Stimulated activated CD4-positive, alpha-beta T cell treated with anti-CD3 and anti-CD28 coated beads, Interleukin-12 subunit alpha, Interleukin-12 subunit beta, amount 100 ng/mL, for 48 hours (primary cell): ENCODE results near the gene BMP6.

Experiments
- DNase-seq, 3 donors: peaks; one replicate each; pipeline ENCODE4 v3.0.0-alpha.2; 2020; ENCODE audit warnings: low read depth in 2 of 3, low spot score in 1 of 3

The BMP6 gene

GRCh38 chr6:7901780-7902179, 175.9 kb downstream of the BMP6 start:
- DNase-seq = no peak

DNA sequence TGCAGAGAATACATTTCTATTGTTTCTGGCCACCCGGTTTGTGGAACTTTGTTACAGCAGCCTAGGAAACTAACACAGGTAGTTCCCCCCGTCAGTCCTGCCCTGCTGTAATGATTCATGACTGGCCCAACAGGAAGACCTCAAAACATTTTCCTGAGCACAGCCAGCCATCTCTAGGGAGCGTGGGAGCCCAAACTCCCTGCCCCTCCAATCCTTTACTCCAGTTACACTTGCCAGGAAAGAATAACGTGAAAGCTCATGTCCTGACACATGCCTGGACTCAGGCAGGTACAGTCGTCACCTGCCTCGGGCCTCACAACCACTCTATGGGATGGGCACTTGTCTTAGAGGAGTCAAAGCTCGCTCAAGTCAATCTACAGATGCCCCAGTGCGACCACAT, 176.3 kb downstream of the BMP6 start:
- DNase-seq = no peak

DNA sequence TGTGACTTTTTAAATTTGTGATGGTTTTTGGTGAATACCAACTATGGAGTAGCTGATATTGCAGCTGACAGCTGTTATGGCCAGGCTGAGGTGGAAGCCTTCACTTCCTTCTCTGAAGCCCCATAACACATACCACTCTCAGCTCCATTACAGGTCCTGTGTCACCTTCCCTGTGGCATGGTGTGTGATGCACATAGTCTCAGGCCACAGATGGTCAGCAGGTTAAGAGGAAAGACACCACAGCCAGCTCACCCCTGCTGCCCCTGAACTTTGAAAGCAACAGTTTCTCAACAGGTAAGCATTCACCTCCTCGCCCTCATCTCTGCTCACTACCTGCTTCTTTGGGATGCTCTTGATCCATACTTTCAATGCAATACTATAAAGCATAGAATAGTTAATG, 177.0 kb downstream of the BMP6 start:
- no peak for DNase-seq

DNA sequence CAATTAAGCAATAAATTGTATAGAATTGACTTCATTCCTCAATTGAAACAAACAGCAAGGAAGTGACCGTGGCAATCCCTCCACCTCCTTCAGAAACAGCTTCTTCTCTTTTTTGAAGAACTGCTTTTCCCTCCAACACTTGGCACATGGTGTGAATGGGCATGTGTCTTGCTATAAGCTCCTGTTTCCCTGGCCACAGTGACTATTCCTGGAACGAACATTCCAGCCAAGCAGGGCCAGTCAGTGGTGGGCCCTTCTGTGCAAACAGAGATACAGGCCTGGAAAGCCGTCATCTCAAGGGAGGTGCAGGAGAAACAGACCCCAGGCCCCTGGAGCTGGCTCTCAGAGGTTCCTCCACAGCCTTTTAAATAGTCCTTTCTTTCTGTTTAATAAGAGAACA, 177.8 kb downstream of the BMP6 start:
- DNase-seq = no peak

DNA sequence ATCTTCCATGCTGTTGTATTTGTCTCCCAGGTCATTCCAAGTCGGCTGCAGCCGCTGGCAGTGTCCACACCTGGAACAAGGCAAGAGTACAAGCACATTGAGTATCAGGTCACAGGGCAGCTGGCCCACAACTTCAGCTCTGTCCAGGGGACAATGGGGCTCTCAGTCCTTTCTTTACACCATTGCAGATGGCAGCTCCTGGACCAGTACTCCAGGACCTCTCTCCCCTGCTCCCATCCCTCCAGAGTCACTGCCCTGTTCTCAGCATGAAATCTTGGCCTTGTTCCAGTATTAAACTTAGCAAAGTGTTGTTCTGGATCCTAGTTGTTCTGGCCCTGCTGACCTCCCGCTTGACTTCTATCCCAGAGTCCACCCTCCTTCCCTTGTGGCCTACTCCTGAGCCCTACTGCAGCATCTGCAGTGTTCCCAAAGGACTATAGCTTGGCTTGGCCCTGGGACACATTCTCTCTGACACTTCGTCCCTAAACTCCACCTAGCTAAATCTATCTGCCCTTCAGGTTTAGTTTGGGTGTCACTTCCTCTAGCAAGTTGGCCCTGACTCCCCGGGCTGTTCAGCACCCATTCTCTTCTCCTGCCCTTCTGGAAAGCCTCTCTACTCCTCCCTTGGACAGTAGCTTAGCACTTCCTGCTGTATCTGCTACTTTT, 178.9 kb downstream of the BMP6 start:
- DNase-seq = no peak

DNA sequence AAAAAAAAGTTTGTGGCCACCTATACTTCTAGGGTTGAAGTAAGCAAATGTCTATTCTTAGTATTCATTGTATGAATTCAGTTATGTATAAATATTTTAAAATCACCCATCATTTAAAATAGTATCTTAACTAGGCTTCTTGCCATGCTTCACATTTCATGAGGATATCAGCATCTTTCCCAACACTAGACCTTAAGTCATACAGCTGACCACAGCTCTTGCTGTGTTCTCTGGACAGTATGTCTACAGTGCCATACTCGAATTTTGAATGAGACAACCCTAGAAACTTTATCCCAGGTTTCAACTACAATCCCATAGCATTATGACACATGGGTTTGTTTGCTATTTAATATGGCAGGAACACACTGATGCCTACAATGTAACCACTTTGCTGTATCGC, 179.5 kb downstream of the BMP6 start:
- no peak for DNase-seq

DNA sequence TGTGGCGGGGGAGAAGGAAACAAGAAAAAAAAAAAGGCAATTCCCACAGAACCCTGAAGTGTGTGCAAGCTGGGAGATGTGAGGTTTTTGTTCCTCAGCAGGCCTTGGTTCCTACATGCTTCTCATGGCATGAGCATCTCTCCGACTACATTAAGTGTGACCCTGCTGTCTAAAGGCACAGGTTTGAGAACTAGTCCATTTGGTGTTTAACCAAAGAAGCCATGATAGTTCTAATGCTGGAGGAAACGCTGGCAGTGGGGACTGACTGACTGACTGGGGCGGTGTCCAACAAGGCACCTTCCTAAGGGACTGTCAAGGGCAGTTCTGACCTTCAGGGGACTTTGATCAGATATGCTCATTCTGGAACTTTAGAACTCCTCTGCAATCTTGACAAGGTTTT, 180.8 kb downstream of the BMP6 start:
- DNase-seq = no peak

DNA sequence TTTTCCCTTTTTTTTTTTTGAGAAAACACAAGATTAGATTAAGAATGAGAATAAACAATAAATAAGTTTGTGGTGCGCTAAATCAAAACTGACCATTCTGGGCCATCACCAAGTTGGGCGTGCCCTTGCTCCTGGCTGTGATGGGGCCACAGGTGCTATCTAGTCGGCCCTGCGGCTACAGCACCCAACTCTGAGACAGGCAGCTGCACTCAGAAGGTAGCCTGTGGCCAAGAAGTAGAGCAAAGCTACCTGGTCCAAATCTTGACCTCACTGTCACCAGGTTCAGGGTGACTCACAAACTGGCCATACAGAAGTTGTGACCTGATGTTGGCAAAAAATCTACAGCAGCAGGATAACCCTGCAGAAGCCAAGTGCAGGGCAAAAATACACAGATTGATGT, 181.3 kb downstream of the BMP6 start:
- DNase-seq = no peak

GRCh38 chr6:7909323-7910276, 183.7 kb downstream of the BMP6 start:
- DNase-seq = peak in 2 of 3 donors; percentile 16 to 47

DNA sequence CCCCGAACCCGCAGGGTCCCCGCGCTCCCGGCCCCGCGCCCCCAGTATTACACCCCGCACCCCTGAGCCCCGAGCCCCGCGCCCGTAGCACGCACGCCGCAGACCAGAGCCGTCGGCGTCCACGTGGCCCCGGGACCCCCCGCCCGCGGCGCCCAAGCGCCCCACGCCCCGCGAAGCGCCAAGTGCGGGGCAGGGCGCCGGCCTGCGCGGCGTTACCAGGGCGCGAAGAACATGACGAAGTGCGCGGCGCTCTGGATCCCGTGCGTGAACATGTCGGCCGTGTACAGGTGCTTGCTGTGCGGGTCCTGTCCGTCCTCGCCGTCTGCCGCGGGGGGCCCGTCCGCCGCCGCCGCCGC, 184.4 kb downstream of the BMP6 start:
- no peak for DNase-seq

- peak; percentile 20 to 72 (median 47) for DNase-seq
Observed at GRCh38 chr6:7910654-7911344, 184.9 kb downstream of the BMP6 start, which contains the start of gene TXNDC5. Gene TXNDC5, minus strand, starts transcription at chr6:7910788. Its CDS starts 12 bp downstream, at chr6:7910776.

DNA sequence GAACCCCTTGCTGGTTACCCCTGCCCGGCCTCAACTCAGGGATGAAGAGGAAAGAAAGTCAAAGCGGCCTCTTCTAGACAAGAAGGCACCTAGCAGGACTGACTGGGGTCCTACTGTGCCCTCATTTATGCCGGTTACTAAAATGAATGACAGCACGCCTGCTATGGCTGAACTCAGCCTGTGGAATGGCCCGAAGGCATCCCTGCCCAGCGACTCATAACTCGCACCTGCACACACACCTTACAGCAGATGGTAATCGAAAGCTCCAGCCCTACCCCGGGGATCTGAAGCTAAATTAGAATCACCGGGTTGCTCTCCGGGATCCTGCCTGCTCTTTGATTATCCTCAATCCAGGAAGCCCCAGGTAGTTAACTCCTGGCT, 185.4 kb downstream of the BMP6 start:
- DNase-seq = no peak

- DNase-seq = no peak
Observed at GRCh38 chr6:7912024-7912423, 186.1 kb downstream of the BMP6 start.

DNA sequence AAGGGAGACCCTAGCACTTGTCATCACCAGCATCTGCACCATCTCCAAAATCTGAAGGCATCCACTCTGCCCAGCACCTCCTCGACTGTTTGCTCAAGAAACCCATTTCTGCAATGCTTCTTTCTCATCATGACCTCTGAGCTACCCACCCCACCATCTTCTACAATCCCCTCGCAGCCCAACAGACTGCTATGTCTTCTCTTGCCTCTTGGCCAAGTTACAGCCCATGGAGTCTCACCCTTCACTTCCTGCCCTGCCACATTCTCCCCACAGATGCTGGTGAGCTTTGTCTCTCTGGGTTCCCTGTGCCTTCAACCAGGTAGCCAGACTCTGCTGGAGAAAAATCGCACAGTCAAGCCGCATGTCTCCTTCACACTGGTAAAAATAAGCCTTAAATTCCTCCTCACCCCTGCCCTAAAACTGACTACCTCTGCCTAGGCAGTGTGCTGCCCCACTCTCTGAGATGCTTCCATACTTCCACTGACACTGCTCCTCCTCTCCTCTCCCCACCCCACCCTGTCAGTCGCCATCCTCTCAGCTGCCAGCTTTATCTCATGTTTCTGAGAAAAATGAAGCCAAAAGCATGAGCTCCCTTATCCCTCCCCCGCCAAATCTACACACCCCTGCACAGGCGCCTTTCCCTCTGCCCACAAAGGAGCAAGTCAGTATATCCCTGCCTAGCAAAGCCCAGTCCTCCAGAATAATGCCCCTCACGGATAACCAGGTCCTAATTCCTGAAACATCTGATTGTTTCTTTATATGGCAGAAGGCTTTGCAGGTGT, 187.0 kb downstream of the BMP6 start:
- no peak for DNase-seq

DNA sequence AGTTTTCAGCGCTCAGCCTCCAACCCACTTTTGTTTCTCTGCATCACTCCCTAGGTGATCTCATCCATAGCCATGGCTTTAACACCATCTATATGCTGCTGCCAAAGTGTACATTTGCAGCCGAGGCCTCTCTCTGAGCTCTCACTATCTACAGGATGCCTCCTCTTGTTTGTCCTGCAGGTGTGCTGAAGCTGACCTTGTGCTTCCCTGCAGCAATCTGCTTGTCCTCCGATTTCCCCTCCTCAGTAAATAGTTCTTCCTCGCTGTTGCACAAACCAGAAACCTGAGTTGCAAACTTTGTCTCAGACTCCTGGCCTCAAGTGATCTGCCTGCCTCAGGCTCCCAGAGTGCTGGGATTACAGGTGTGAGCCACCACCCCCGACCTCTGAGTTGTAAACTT, 188.4 kb downstream of the BMP6 start:
- DNase-seq = no peak

GRCh38 chr6:7914991-7915789, 189.3 kb downstream of the BMP6 start:
- no peak for DNase-seq

DNA sequence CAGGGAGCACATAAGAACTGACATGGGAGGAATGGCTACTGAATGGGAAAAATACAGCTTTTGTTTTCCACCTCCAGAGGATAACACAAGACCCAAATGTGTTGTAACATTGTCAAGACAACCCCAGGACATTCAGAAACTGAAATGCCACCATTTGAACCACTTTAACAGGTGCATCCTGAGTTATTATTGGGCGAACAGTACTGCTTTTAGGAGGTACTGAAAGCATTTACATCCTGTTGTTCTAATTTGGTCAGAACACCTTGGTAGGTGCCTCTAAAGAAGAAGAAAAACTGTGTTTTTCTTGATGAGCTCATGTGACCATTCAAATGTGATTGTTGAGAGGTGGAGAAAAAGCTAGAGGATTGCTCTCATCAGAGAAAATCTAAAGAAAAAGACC, 191.1 kb downstream of the BMP6 start:
- no peak for DNase-seq

DNA sequence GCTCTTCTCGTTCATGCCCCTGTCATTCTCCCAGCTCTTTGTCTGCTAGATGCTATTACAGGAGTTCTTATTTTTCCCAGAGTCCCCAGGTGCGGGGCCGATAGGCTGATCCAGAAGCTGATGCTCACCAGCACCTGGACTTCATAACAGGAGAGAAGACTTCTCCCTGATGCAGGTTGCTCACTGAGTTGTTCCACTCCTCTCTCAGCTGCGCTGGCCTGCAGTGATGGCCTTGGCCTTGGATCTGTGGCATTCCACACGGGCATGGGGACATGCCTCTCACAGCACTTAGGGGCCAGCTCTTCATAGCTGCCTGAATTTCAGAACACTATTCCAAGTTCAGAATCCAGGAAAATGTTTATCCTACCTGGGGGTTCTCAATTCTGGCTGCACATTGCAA, 191.8 kb downstream of the BMP6 start:
- no peak for DNase-seq

DNA sequence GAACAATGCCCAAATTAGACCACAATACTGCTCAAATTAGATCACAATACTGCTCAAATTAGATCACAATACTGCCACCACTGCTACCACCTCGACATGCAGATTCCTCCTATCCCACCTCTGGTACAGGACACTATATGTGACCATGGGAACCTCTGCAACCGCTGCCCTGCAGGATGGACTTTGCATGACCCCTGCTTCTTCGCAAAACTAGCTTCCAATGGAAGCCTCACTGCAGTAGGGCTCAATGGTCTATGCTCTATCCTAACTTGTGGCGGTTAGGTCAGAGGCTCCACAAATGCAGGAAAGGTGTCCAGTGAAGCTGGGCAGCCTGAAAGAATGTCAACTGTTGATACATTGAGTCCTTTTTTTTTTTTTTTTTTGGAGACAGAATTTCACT, 192.5 kb downstream of the BMP6 start:
- no peak for DNase-seq

DNA sequence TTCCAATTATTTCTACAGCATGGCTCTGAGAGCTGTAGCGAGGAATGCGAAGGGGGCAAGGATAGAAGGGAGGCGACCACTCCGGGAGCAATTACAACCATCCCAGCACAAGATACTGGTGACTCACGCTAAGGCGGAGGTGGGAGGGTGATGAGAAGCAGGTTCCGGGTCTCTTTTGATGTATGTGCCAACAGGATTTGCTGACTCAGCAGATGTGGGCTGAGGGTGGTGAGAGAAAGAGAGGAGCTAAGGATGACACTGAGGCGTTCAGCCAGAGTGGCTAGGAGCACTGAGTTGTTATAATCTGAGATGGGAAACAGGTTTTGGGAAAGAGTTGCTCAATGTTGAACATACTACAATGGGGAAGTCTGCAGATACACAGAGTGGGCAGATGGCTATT, 194.0 kb downstream of the BMP6 start:
- peak in 2 of 3 donors; percentile 37 to 38 for DNase-seq
